OCI-LY1 (cell line): ENCODE results near the gene MCAT.

Experiments
- H2AFZ ChIP-seq: fragments of 200-600 bp; sonication (generic), shearing (Covaris generic); 2 replicates; pipeline ENCODE4 v1.6.0; 2014; ENCODE audit warnings: antibody characterized with exemption, mild to moderate bottlenecking, low read length
- H3F3A ChIP-seq: fragments of 200-600 bp; sonication (generic), shearing (Covaris generic); 2 replicates; pipeline ENCODE4 v1.6.0; 2014; ENCODE audit warnings: mild to moderate bottlenecking, antibody characterized with exemption, low read length, moderate library complexity; ENCODE audit not compliant: insufficient read depth
- H3K27ac ChIP-seq: fragments of 200-600 bp; sonication (generic); 2 replicates; pipeline ENCODE4 v1.5.1; 2014; ENCODE audit warnings: low read length, mixed run types, mild to moderate bottlenecking, low read depth; ENCODE audit not compliant: poor library complexity, severe bottlenecking
- H3K27me3 ChIP-seq: fragments of 200-600 bp; sonication (generic); 2 replicates; pipeline ENCODE4 v1.6.0; 2014; ENCODE audit warnings: antibody characterized with exemption, mild to moderate bottlenecking, low read length, moderate library complexity; ENCODE audit not compliant: insufficient read depth
- H3K36me3 ChIP-seq: fragments of 200-600 bp; sonication (generic); 2 replicates; pipeline ENCODE4 v1.6.1; 2014; ENCODE audit warnings: mild to moderate bottlenecking, antibody characterized with exemption, low read length, moderate library complexity, mixed read lengths; ENCODE audit not compliant: insufficient read depth
- H3K4me1 ChIP-seq: fragments of 200-600 bp; sonication (generic); 2 replicates; pipeline ENCODE4 v1.5.1; 2014; ENCODE audit warnings: mild to moderate bottlenecking, low read length, moderate library complexity; ENCODE audit not compliant: insufficient read depth, severe bottlenecking
- H3K4me2 ChIP-seq: fragments of 200-600 bp; sonication (generic), shearing (Covaris generic); 2 replicates; pipeline ENCODE4 v1.6.1; 2014; ENCODE audit warnings: low read length
- H3K4me3 ChIP-seq: fragments of 200-600 bp; sonication (generic); 2 replicates; pipeline ENCODE4 v1.5.1; 2014; ENCODE audit warnings: low read length, low read depth, mild to moderate bottlenecking, mixed read lengths; ENCODE audit not compliant: poor library complexity, severe bottlenecking
- H3K79me2 ChIP-seq: fragments of 200-600 bp; shearing (Covaris generic); 2 replicates; pipeline ENCODE4 v1.6.1; 2016; ENCODE audit warnings: mixed run types, low read length, mixed read lengths; ENCODE audit not compliant: insufficient read depth
- H3K9ac ChIP-seq: fragments of 200-600 bp; sonication (generic), shearing (Covaris generic); 2 replicates; pipeline ENCODE4 v1.6.1; 2014; ENCODE audit warnings: mild to moderate bottlenecking, low read length, mixed read lengths
- H3K9me2 ChIP-seq: fragments of 200-600 bp; sonication (generic), shearing (Covaris generic); 2 replicates; pipeline ENCODE4 v1.6.1; 2014; ENCODE audit warnings: low read depth, mild to moderate bottlenecking, low read length, mixed read lengths
- H3K9me3 ChIP-seq: fragments of 200-600 bp; shearing (Covaris generic); 2 replicates; pipeline ENCODE4 v1.6.1; 2014; ENCODE audit warnings: low read length, mixed read lengths
- H4K20me1 ChIP-seq: fragments of 200-600 bp; sonication (generic), shearing (Covaris generic); 2 replicates; pipeline ENCODE4 v1.6.0; 2016; ENCODE audit warnings: mild to moderate bottlenecking, low read length; ENCODE audit not compliant: insufficient read depth
- EZH2 ChIP-seq: fragments of 200-600 bp; sonication (generic), shearing (Covaris generic); IDR thresholded peaks from 2 replicates; pipeline ENCODE4 v1.8.0; 2017; ENCODE audit warnings: borderline replicate concordance, mixed run types, mild to moderate bottlenecking, antibody characterized with exemption, low read length, moderate library complexity, mixed read lengths
- TF ChIP-seq, protein P1 (sequence below): fragments of 200-600 bp; sonication (generic), shearing (Covaris generic); IDR thresholded peaks from 2 replicates; pipeline ENCODE4 v1.5.1; 2017; ENCODE audit warnings: mild to moderate bottlenecking, antibody characterized with exemption, low read length, moderate library complexity, mixed read lengths

MCAT gene

GRCh38 chr22:43187171-43188099 is 44.2 kb upstream of the MCAT start:
- Histone ChIP-seq H3K9me2 (no peaks in the 10 kb centered on the region), H3K9me3 (peaks cover 5% of the 10 kb centered on the region), H3K36me3 (peaks cover 21% of the 10 kb centered on the region), H3K4me2 (peak overlapping the region; percentile 66), H3F3A (no peaks in the 10 kb centered on the region), H3K9ac (peak overlapping the region; percentile 57), H2AFZ (peak overlapping the region; percentile 1; the same call in 1 of the 2 replicates), H3K79me2 (peaks cover 10% of the 10 kb centered on the region), H3K27me3 (peaks cover 12% of the 10 kb centered on the region; the same call in 1 of the 2 replicates), H3K4me1 (peaks cover 14% of the 10 kb centered on the region), H3K27ac (peak overlapping the region; percentile 27), H4K20me1 (no peaks in the 10 kb centered on the region), H3K4me3 (peak overlapping the region; percentile 57)
- TF ChIP-seq, protein P1, sequence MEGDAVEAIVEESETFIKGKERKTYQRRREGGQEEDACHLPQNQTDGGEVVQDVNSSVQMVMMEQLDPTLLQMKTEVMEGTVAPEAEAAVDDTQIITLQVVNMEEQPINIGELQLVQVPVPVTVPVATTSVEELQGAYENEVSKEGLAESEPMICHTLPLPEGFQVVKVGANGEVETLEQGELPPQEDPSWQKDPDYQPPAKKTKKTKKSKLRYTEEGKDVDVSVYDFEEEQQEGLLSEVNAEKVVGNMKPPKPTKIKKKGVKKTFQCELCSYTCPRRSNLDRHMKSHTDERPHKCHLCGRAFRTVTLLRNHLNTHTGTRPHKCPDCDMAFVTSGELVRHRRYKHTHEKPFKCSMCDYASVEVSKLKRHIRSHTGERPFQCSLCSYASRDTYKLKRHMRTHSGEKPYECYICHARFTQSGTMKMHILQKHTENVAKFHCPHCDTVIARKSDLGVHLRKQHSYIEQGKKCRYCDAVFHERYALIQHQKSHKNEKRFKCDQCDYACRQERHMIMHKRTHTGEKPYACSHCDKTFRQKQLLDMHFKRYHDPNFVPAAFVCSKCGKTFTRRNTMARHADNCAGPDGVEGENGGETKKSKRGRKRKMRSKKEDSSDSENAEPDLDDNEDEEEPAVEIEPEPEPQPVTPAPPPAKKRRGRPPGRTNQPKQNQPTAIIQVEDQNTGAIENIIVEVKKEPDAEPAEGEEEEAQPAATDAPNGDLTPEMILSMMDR: peak; percentile 45
- no peak for TF ChIP-seq EZH2

- Histone ChIP-seq H3K4me1 (peaks cover 14% of the 10 kb centered on the region), H2AFZ (peak within 1 kb of the TSS; percentile 1; the same call in 1 of the 2 replicates)
- TF ChIP-seq, protein P1: no peak
- TF ChIP-seq EZH2: no peak
Measured at GRCh38 chr22:43186272-43187170, 43.3 kb upstream of the MCAT start, which contains the start of gene TTLL12. Gene TTLL12 (minus strand): TSS chr22:43187134. CDS start chr22:43187069, 65 bp downstream.

GRCh38 chr22:43185860-43186261 is 42.7 kb upstream of the MCAT start:
- Histone ChIP-seq H3K36me3 (peaks cover 37% of the 10 kb centered on the region), H3K4me1 (peaks cover 14% of the 10 kb centered on the region), H4K20me1 (no peaks in the 10 kb centered on the region), H3K4me2 (peak overlapping the region; percentile 98), H3K9me2 (no peaks in the 10 kb centered on the region), H2AFZ (no peak overlapping the region), H3K79me2 (peaks cover 10% of the 10 kb centered on the region), H3K9ac (peak overlapping the region; percentile 83), H3K27ac (peak overlapping the region; percentile 48), H3F3A (no peaks in the 10 kb centered on the region), H3K4me3 (peak overlapping the region; percentile 83), H3K27me3 (peaks cover 3% of the 10 kb centered on the region; the same call in 1 of the 2 replicates), H3K9me3 (no peaks in the 10 kb centered on the region)
- no peak for TF ChIP-seq EZH2
- TF ChIP-seq, protein P1: no peak

More at GRCh38 chr22:43186272-43187170, 43.3 kb upstream of the MCAT start, which contains the start of gene TTLL12:
- Histone ChIP-seq H3K36me3 (peaks cover 30% of the 10 kb centered on the region), H3K4me2 (peak within 1 kb of the TSS; percentile 98), H3F3A (no peaks in the 10 kb centered on the region), H4K20me1 (no peaks in the 10 kb centered on the region), H3K9ac (peak within 1 kb of the TSS; percentile 83), H3K9me3 (peaks cover 4% of the 10 kb centered on the region), H3K27ac (peak within 1 kb of the TSS; percentile 48), H3K9me2 (no peaks in the 10 kb centered on the region), H3K27me3 (peaks cover 10% of the 10 kb centered on the region; the same call in 1 of the 2 replicates), H3K79me2 (peaks cover 10% of the 10 kb centered on the region), H3K4me3 (peak within 1 kb of the TSS; percentile 83)
